Transverse colon (tissue), 4 donors: ENCODE data around the gene ABCB4. TPM values are rescaled to one million over a fixed set of nuclear protein-coding genes. Genes with fewer than 3 reads are reported as not detected.

ENCODE experiments used
- DNase-seq: peaks from one replicate; pipeline ENCODE4 v3.0.0-alpha.2; 2019
- H3K27ac ChIP-seq, 4 donors: fragments of 200-600 bp; sonication (generic); 2 replicates each; pipeline ENCODE4 v1.5.1; 2016 to 2018; ENCODE audit warnings: inconsistent platforms in 4 of 4
- H3K27me3 ChIP-seq: fragments of 200-600 bp; sonication (generic); 2 replicates; pipeline ENCODE4 v1.5.1; 2017; ENCODE audit warnings: inconsistent platforms
- H3K36me3 ChIP-seq, 4 donors: fragments of 200-600 bp; sonication (generic); 2 replicates each; pipeline ENCODE4 v1.5.1; 2017 to 2019; ENCODE audit warnings: inconsistent platforms in 4 of 4
- H3K4me1 ChIP-seq, 4 donors: fragments of 200-600 bp; sonication (generic); 2 replicates each; pipeline ENCODE4 v1.5.1; 2017 to 2020; ENCODE audit warnings: inconsistent platforms in 4 of 4
- H3K4me3 ChIP-seq, 4 donors: fragments of 200-600 bp; sonication (generic); 1 replicate in 1 of 4; 2 replicates in 3 of 4; pipeline versions ENCODE4 v1.5.1 to v1.6.1; 2017 to 2019; ENCODE audit warnings: inconsistent platforms in 4 of 4
- H3K9me3 ChIP-seq, 2 donors: fragments of 200-600 bp; sonication (generic); 2 replicates each; pipeline ENCODE4 v1.5.1; 2017 to 2019; ENCODE audit warnings: inconsistent platforms in 2 of 2
- CTCF ChIP-seq, 5 experiments: fragments of 200-600 bp in 3 of 5; fragments of 450-650 bp in 2 of 5; sonication (generic) in 3 of 5; IDR thresholded peaks; 1 replicate in 2 of 5; 2 replicates in 3 of 5; pipeline ENCODE4 v1.5.1; 2016 to 2017; ENCODE audit warnings: antibody characterized with exemption in 5 of 5, inconsistent platforms in 3 of 5, mild to moderate bottlenecking in 2 of 5, moderate library complexity in 1 of 5
- EP300 ChIP-seq: sonication (generic); formaldehyde crosslinking; IDR thresholded peaks from one replicate; pipeline ENCODE4 v1.6.1; 2017; ENCODE audit warnings: antibody characterized with exemption, low read depth
- POLR2A ChIP-seq: fragments of 450-650 bp; IDR thresholded peaks from one replicate; pipeline ENCODE4 v1.6.1; 2016; ENCODE audit warnings: antibody characterized with exemption, mild to moderate bottlenecking, moderate library complexity
- POLR2AphosphoS5 ChIP-seq, 3 donors: sonication (generic); formaldehyde crosslinking; IDR thresholded peaks; one replicate each; pipeline ENCODE4 v1.6.1; 2016; ENCODE audit warnings: antibody characterized with exemption in 3 of 3
- WGBS, 2 donors: methylation state at CpG; one replicate each; pipeline ENCODE4 v1.1.5; 2018; ENCODE audit warnings: low coverage in 1 of 2; 5-methylcytosine and 5-hydroxymethylcytosine counted together
- in situ Hi-C, 4 donors: fragments of 200-750 bp; cut with MboI; loops; one replicate each; pipeline versions ENCODE4 v1.15.0 to v1.15.1; 2017; ENCODE audit warnings: low sequenced_read_pairs in 3 of 4, low pct_ligation_motif_present in 1 of 4, low pct_unique_long_range_greater_than_20kb in 1 of 4
- intact Hi-C: fragments of 100-400 bp; cut with DNase I; formaldehyde crosslinking; loops from one replicate; pipeline ENCODE4 v1.15.1; 2023; ENCODE audit warnings: low total_unique reads
- total RNA-seq, 4 donors: library from RNA; depleted of rRNA; stranded (reverse); fragments of >200 nt; gene quantifications; one replicate each; pipeline ENCODE4 v1.1.0, GENCODE V29; 2016

Gene ABCB4
- total RNA-seq, 4 donors from 2014 or later, result 1.1 to 16.1 (median 2.5) TPM; not detected in 1

DNA sequence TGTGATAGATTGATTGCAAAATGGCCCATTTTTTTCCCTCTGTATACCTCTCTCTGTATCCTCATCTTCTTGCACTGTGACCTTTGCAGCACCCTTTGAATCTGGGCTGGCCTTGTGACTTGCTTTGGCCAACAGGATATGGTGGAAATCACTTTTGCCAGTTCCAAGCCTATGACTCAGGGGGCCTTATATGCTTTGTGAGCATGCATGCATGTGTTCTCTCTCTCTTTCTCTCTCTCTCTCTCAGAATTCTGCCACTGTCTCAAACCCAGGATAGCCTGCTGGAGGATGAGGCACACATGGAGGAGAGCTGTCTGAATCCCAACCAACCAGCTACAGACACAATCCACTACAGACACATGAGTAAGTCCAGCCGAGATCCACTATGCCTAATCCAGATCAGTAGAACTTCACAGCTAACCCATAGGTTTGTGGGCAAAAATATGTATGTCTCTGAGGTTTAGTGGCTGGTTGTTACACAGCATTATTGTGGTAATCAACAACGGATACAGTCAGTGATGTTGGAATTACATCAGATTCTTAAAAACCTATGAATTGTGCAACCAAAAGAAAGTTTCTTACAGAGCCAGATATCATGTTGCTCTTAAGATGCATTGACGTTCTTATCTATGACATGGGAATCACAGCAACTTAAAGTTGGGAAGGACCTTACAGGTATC, 41.8 kb upstream of the ABCB4 start:
- Histone ChIP-seq H3K9me3 (no peaks in the 10 kb centered on the region), H3K4me1 (no peaks in the 10 kb centered on the region), H3K27ac (no peak overlapping the region), H3K4me3 (no peak overlapping the region), H3K27me3 (no peaks in the 10 kb centered on the region), H3K36me3 (no peaks in the 10 kb centered on the region)
- no peak for TF ChIP-seq POLR2A
- in situ Hi-C loops (loop anchor here in 1 of 4 donors (25.0 kb wide), 1 partner anchor 370 kb away; the partner anchor contains the start of genes DBF4 and SLC25A40), intact Hi-C loops (no loop called here)
- 86 to 88% methylated on average over 2 to 3 of the region's 3 CpGs for WGBS, 2 donors
- no peak for DNase-seq

DNA sequence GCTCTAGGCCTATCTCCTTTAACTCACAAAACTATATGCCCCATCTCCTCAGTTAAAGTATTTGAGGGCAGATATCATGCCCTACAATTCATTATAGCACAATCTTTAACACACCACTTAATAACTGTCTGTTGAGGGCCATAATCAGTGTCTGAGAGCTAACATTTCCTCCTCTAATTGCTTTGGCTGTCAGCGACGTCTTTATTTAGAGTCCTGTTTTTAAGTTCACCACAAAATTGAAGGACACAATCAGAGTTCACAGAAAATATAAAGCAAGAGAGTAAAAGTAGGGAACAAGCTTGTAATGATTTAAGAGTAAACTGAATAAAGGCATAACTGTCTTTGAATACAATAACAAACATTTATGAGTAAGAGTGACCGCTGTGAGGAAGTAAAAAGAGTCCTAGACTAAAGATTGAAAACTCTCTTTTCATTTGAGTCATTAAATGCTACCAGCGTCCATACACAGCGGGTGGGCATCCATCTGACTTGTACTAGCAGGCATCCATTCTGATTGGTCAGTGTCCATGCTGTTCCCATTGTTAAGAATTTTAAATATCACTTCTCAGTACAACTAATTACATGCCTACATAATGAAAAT, 38.4 kb upstream of the ABCB4 start:
- H3K27ac ChIP-seq, result no peak overlapping the region
- 81 to 83% methylated on average over 5 of the region's 5 CpGs for WGBS, 2 donors
- H3K9me3 ChIP-seq, result no peaks in the 10 kb centered on the region
- in situ Hi-C loops (loop anchor here in 1 of 4 donors (25.0 kb wide), 1 partner anchor 373 kb away; the partner anchor contains the start of genes DBF4 and SLC25A40), intact Hi-C loops (no loop called here)
- TF ChIP-seq POLR2AphosphoS5 (IDR thresholded peaks at IDR 0.05), result no peak
- TF ChIP-seq EP300, result no peak
- TF ChIP-seq CTCF (IDR thresholded peaks at IDR 0.05), result no peak
- TF ChIP-seq POLR2A, result no peak
- no peak for DNase-seq
- no peaks in the 10 kb centered on the region for H3K4me1 ChIP-seq
- H3K4me3 ChIP-seq, result no peak overlapping the region
- no peaks in the 10 kb centered on the region for H3K36me3 ChIP-seq
- H3K27me3 ChIP-seq, result no peaks in the 10 kb centered on the region

DNA sequence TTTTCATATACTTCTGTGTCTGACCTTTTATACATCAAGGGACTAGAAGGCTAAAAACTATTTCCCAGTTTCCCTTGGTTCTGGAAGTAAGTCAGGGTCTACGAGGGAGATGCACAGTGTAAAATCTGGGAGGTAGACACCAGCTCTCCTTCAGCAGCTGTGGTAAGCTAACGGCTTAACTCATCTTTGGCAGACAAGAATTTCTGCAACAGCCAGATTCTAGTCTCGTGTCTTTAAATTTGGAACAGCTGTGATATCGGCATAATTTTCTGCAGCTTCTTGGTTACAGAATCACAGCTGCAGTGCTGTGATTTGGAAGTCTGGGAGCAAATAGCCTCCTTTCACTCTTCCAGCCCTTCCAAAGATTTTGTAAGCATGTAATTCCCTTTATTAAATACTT, 37.4 kb upstream of the ABCB4 start:
- Histone ChIP-seq H3K27me3 (no peaks in the 10 kb centered on the region), H3K27ac (no peak overlapping the region), H3K4me1 (no peaks in the 10 kb centered on the region), H3K36me3 (no peaks in the 10 kb centered on the region), H3K9me3 (no peaks in the 10 kb centered on the region), H3K4me3 (no peak overlapping the region)
- TF ChIP-seq POLR2A (no peak), EP300 (no peak), POLR2AphosphoS5 (IDR thresholded peaks at IDR 0.05) (no peak)
- WGBS, 2 donors, result 72 to 100% methylated on average over 1 to 4 of the region's 4 CpGs
- in situ Hi-C loops (loop anchor here in 1 of 4 donors (25.0 kb wide), 1 partner anchor 374 kb away; the partner anchor contains the start of genes DBF4 and SLC25A40), intact Hi-C loops (no loop called here)
- no peak for DNase-seq

DNA sequence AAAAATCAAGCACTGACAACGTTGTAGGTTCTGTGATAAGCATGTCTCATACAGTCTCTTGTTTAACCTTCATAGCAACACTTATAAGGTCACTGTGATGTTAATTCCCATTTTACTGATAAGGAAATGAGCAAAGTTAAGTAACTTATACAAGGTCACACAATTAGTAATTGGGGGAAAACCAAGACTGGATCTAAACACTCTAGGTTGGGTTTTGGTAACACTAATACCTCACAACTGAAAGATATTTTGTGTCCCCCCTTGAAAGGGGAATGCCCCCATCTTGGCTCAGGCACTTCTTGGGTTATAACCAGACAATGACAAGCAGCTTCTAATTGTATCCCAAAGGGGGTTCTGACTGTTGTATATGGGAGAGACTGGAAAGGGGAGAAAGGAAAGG, 36.0 kb upstream of the ABCB4 start:
- TF ChIP-seq POLR2AphosphoS5 (IDR thresholded peaks at IDR 0.05) (no peak), CTCF (IDR thresholded peaks at IDR 0.05) (no peak), EP300 (no peak), POLR2A (no peak)
- no peaks in the 10 kb centered on the region for H3K36me3 ChIP-seq

DNA sequence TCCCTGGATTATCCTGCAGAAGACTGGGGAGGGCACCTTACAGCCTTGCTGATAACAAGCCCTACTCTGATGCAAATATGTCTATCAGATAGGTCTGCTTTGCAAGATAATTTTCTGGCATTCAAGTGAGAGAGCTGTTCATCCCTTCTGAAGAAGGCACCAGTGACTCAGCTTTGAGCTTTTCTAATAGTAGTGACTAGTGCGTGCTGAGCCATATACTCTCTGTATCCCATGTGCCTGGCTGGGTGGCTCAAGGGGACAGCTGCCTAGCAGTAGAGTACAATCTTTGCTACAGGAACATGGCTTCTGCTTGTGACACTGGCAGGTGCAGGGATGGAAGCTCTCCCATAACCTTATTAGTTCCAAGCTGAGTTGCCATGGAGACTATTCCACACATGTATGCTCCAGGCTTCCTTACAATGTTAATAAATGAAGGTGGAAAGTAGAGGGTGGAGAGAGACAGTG, 35.0 kb upstream of the ABCB4 start:
- in situ Hi-C loops (loop anchor here in 1 of 4 donors (25.0 kb wide), 1 partner anchor 377 kb away; the partner anchor contains the start of genes DBF4 and SLC25A40), intact Hi-C loops (no loop called here)
- H3K36me3 ChIP-seq, result no peaks in the 10 kb centered on the region
- TF ChIP-seq CTCF (IDR thresholded peaks at IDR 0.05), result no peak
- no peak for TF ChIP-seq EP300
- no peak for TF ChIP-seq POLR2A
- TF ChIP-seq POLR2AphosphoS5 (IDR thresholded peaks at IDR 0.05), result no peak
- H3K4me1 ChIP-seq, result no peaks in the 10 kb centered on the region
- WGBS, 2 donors, result 93 to 100% methylated on average over 1 of the region's 1 CpG
- no peaks in the 10 kb centered on the region for H3K27me3 ChIP-seq
- no peak overlapping the region for H3K4me3 ChIP-seq
- no peaks in the 10 kb centered on the region for H3K9me3 ChIP-seq
- no peak overlapping the region for H3K27ac ChIP-seq
- no peak for DNase-seq

More for the DNA sequence above, 36.0 kb upstream of the ABCB4 start:
- DNase-seq, result no peak
- H3K27me3 ChIP-seq, result no peaks in the 10 kb centered on the region
- H3K4me3 ChIP-seq, result no peak overlapping the region
- in situ Hi-C loops, result loop anchor here in 1 of 4 donors (25.0 kb wide), 1 partner anchor 376 kb away; the partner anchor contains the start of genes DBF4 and SLC25A40
- H3K27ac ChIP-seq, result no peak overlapping the region
- H3K9me3 ChIP-seq, result no peaks in the 10 kb centered on the region
- no peaks in the 10 kb centered on the region for H3K4me1 ChIP-seq
- 40 to 69% methylated on average over 1 of the region's 1 CpG for WGBS, 2 donors
- intact Hi-C loops, result no loop called here
